RWPE2 (cell line): ENCODE data around the gene PLAC8.
"Not testable (repeated sequence)": the region's sequence is repeated elsewhere in the genome, so short reads cannot be mapped to it uniquely, and the experiment has no call there.

Experiments
- ATAC-seq: fragments of 200-7000 bp; cut with Tn5 transposase; 3 replicates; pipeline ENCODE4 v1.9.1; 2021; ENCODE audit warnings: low read depth
- DNase-seq: peaks from one replicate; pipeline ENCODE4 v3.0.0-alpha.2; 2020; ENCODE audit warnings: low spot score
- H3K27ac ChIP-seq: fragments of 450-650 bp; 2 replicates; pipeline ENCODE4 v1.5.1; 2017; ENCODE audit warnings: mild to moderate bottlenecking; ENCODE audit not compliant: poor library complexity, severe bottlenecking
- H3K27me3 ChIP-seq: fragments of 250-450 bp; sonication (Bioruptor Pico); 2 replicates; pipeline ENCODE4 v1.5.1; 2021; ENCODE audit warnings: mild to moderate bottlenecking, moderate library complexity; ENCODE audit not compliant: insufficient read depth, poor library complexity, severe bottlenecking
- H3K36me3 ChIP-seq: fragments of 250-450 bp; sonication (Bioruptor Pico); 2 replicates; pipeline ENCODE4 v1.5.1; 2020; ENCODE audit warnings: low read depth, mild to moderate bottlenecking, moderate library complexity
- H3K4me1 ChIP-seq: fragments of 250-450 bp; sonication (Bioruptor Pico); 2 replicates; pipeline ENCODE4 v1.5.1; 2021; ENCODE audit warnings: mild to moderate bottlenecking, moderate library complexity; ENCODE audit not compliant: insufficient read depth, poor library complexity, severe bottlenecking
- H3K4me3 ChIP-seq: fragments of 250-450 bp; sonication (Bioruptor Pico); 2 replicates; pipeline ENCODE4 v1.5.1; 2021; ENCODE audit warnings: mild to moderate bottlenecking, moderate library complexity; ENCODE audit not compliant: severe bottlenecking
- H3K9me3 ChIP-seq: fragments of 250-450 bp; sonication (Bioruptor Pico); 2 replicates; pipeline ENCODE4 v1.5.1; 2021; ENCODE audit warnings: mild to moderate bottlenecking, moderate library complexity; ENCODE audit not compliant: severe bottlenecking
- CTCF ChIP-seq: fragments of 450-650 bp; IDR thresholded peaks from one replicate; pipeline ENCODE4 v1.5.1; 2017; ENCODE audit warnings: mild to moderate bottlenecking, moderate library complexity; ENCODE audit not compliant: poor library complexity, severe bottlenecking

PLAC8 gene

GRCh38 chr4:83071116-83071515 is 43.4 kb downstream of the PLAC8 start:
- no peak for TF ChIP-seq CTCF
- H3K4me3 ChIP-seq = no peak overlapping the region
- H3K4me1 ChIP-seq = peaks cover 25% of the 10 kb centered on the region
- H3K27me3 ChIP-seq = no peaks in the 10 kb centered on the region
- H3K9me3 ChIP-seq = no peaks in the 10 kb centered on the region
- peak overlapping the region; percentile 5 for H3K27ac ChIP-seq
- DNase-seq = no peak
- H3K36me3 ChIP-seq = peaks cover 65% of the 10 kb centered on the region
- peak; percentile 62; the same call in 1 of the 3 replicates for ATAC-seq

DNA sequence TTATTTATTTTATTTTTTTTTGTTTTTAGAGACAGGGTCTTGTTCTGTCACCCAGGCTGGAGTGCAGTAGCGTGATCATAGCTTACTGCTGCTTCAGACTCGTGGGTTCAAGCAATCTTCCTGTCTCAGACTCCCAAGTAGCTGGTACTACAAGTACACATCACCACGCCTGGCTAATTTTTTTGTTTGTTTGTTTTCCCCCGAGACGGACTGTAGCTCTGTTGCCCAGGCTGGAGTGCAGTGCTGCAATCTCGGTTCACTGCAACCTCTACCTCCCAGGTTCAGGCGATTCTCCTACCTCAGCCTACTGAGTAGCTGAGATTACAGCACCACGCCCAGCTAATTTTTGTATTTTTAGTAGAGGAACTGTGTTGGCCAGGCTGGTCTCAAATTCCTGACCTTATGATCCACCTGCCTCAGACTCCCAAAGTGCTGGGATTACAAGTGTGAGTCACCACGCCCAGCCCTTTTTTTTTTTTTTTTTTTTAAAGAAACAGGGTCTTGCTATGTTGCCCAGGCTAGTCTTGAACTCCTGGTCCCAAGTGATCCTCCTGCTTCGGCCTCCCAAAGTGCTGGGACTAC is 47.4 kb downstream of the PLAC8 start:
- Histone ChIP-seq H3K36me3 (peaks cover 69% of the 10 kb centered on the region), H3K4me1 (peaks cover 20% of the 10 kb centered on the region), H3K27ac (peak overlapping the region; percentile 21), H3K4me3 (no peak overlapping the region), H3K9me3 (no peaks in the 10 kb centered on the region), H3K27me3 (no peaks in the 10 kb centered on the region)
- TF ChIP-seq CTCF = no peak
- DNase-seq = no peak
- peak; percentile 68 for ATAC-seq

DNA sequence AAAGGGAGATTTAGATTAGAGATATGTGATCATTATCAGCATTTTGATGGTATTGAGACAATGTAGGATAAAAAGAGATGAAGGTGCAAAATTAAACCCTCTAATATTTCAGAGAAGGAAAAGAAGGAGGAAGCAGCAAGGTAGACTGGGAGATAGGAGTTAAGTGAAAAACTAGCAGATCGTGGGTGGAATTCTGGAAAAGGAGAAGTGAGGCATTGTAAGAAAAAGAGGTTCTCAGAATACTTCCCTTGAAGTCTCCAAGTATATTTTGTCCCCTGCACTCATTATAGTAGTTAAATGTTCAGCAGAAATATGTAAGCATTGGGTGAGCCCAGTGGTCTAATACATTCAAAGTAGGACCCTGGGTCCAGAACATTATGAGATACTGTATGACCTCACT is 49.3 kb downstream of the PLAC8 start:
- H3K27me3 ChIP-seq = no peaks in the 10 kb centered on the region
- H3K4me3 ChIP-seq = no peak overlapping the region
- no peak for TF ChIP-seq CTCF
- H3K4me1 ChIP-seq = peaks cover 11% of the 10 kb centered on the region
- ATAC-seq = no peak
- no peaks in the 10 kb centered on the region for H3K9me3 ChIP-seq
- no peak overlapping the region for H3K27ac ChIP-seq
- H3K36me3 ChIP-seq = peaks cover 76% of the 10 kb centered on the region
- no peak for DNase-seq

GRCh38 chr4:83062739-83063138 is 51.8 kb downstream of the PLAC8 start:
- Histone ChIP-seq H3K36me3 (peaks cover 78% of the 10 kb centered on the region), H3K4me1 (peaks cover 11% of the 10 kb centered on the region), H3K4me3 (no peak overlapping the region), H3K27ac (no peak overlapping the region), H3K27me3 (no peaks in the 10 kb centered on the region), H3K9me3 (no peaks in the 10 kb centered on the region)
- ATAC-seq (no peak), DNase-seq (no peak)
- TF ChIP-seq CTCF = no peak

DNA sequence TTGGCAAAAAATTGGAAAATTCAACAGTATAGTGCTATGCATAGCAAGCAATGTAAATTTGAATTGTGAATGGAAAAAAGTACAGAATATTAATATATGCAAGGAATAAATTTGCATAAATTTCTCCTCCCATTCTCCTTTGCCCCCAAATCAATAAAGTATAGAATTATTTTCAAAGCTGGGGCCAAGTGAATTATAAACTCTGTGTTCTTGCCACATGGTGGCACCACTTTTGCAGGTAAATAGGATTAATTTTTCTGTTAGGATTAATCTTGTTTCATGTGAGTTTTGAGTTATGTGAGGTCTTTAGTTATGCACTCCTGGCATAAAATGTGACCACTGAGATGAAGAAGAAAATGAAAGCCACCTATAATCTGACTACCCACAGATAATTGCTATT is 59.6 kb downstream of the PLAC8 start:
- Histone ChIP-seq H3K4me1 (no peaks in the 10 kb centered on the region), H3K9me3 (no peaks in the 10 kb centered on the region), H3K36me3 (peaks cover 62% of the 10 kb centered on the region), H3K27me3 (no peaks in the 10 kb centered on the region), H3K4me3 (no peak overlapping the region), H3K27ac (no peak overlapping the region)
- ATAC-seq (no peak), DNase-seq (no peak)
- TF ChIP-seq CTCF = peak; percentile 73

DNA sequence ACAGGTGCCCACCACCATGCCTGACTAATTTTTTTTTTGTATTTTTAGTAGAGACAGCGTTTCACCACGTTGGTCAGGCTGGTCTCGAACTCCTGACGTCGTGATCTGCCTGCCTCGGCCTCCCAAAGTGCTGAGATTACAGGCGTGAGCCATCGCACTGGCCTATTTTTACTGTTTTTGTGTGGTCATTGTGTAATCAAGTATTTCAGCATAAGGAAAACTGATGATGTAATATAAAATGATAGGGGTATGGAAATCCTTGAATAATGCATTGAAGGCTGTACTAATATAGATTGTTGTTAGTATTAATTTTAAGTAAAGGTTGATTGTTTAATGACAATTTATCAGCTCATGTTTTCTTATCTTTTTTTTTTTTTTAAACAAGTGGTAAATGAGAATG is 65.7 kb downstream of the PLAC8 start:
- not testable (repeated sequence) for H3K4me1 ChIP-seq, ATAC-seq, H3K27me3 ChIP-seq, DNase-seq, H3K27ac ChIP-seq, H3K4me3 ChIP-seq, H3K9me3 ChIP-seq
- H3K36me3 ChIP-seq = peaks cover 51% of the 10 kb centered on the region
